ENCODE results near the gene ATP6V1C2.

Gene ATP6V1C2

GRCh38 chr2:10732924-10733565, 11.6 kb downstream of the ATP6V1C2 start:
- DNase-seq, result no peak

DNA sequence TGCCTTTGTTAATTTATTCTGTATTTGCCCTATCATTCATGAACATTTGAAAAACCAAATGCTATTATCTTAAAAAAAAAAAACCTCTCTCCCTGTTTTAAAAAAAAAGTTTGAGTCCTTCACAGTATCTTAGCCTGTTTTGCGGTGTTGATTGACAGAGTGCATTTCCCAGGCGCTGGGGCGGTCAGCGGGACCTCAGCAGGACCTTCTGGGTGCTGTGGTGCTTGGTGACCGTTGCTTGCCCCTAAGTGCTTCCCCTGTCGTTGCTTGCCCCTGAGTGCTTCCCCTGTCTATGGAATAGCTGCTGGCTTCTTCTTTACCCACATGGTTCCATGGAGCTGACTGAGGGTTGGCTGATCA, 12.1 kb downstream of the ATP6V1C2 start:
- DNase-seq, result no peak

DNA sequence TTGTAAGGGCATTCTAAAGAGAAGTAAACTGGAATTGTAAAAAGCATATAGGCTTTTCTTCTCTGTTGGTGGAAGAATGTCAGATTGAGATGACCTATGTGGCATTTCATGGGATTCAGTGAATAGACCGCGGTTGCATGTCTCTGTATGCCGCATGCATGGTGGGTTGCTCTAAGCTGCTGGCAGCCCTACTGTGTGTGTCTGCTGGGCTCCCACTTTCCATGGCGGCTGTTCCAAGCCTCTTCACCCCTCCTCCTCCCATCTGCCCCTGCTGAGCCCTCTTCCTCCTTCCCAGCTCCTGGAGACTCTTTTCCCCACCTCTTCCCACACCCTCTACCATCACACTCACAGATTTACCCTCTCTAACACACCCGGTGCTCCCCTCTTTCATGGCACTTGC, 12.6 kb downstream of the ATP6V1C2 start:
- DNase-seq, result no peak

DNA sequence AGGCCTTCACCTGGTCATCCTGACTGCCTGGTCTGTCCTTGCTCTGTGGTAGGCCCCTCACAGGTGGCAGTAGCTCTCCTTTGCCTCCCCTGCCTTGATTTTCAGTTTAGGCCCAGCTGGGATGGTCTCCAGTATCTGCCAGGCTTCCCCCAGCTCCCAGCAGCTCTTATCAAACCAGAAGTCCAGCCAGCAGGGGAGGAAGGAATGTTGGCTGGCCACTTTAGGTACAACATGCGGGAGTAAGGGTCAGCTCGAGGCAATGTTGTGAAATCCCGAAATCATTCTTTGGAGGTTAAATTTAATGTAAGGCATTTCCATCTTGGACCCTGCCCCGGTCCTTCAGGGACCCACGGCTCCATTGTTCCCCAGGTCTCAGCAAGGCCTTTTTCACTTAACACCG, 16.8 kb downstream of the ATP6V1C2 start:
- no peak for DNase-seq

GRCh38 chr2:10740226-10740625, 18.8 kb downstream of the ATP6V1C2 start:
- no peak for DNase-seq

DNA sequence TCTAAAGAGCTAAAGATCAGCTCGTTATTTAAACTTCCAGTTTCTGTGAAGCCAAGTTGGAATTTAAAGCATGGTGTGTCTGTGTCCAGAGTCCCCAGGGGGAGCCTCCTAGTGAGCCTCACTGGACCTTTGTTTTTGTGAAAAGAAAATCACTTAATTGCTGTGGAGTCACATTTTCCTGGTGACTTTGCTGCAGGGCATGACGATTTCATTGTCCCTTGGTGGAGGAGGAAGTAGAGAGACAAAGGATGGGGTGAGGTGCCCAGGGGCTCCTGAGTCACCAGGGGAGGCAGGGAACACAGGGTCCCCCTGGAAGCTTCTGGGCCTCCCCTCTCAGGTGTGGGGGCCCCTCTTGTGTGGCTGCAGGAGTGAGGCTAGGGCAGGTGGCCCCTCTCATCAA, 19.7 kb downstream of the ATP6V1C2 start:
- DNase-seq, result no peak

DNA sequence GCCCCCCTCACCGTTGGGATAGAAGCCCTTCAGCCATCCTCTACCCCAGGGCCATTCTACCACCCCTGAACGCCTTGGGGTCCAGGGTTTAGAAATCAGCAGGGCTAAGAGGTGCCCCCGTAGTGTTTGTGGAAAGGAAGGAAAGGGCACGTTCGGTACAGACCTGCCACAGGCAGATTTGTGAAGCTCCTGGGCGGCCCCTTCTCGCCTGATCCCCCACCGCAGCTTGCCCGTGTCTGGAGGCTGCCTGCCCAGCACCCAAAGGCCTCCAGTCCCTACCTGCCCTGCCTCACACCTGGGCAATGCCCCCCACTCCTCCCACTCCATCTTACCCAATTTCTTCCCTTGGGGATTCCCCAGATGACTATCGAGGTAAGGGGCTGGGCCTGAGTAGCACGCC, 21.2 kb downstream of the ATP6V1C2 start:
- no peak for DNase-seq

DNA sequence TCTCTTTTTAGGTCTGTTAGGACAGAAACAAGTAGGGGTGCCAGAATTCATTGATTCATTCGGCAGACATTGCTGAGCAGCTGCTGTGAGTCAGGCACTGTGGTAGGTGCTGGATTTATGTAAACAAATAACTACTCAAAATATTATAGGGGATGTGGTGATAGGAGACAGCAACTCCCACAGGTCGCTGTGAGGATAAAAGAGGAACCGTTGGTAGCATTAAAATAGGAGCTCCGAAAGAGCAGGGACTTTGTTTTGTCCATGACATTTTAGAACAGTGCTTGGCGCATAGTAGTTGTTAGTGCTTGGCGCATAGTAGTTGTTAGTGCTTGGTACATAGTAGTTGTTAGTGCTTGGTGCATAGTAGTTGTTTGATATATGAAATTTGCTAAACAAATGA, 29.2 kb downstream of the ATP6V1C2 start:
- no peak for DNase-seq

GRCh38 chr2:10752236-10752635, 30.8 kb downstream of the ATP6V1C2 start:
- DNase-seq, result no peak

DNA sequence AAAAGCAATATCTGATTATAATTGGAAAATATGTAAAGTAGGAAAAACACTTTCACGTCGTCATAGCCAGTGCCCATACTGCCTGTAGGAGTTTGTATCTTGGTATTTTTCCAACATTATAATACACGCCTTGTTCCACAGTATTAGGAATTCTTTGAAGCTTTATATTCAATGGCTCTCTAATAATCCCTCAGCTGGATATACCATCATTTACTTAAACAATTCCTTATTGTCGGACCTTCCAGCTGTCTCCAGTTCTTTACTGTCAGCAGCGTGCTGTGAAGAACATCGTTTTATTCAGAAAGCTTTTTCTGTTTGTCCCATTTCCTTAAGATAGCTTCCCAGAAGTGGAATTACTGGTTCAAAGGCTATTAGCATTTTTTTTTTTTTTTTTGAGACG, 31.7 kb downstream of the ATP6V1C2 start:
- DNase-seq, result no peak

- DNase-seq, result no peak
Observed at GRCh38 chr2:10753876-10754275, 32.4 kb downstream of the ATP6V1C2 start.

GRCh38 chr2:10755621-10756020, 34.2 kb downstream of the ATP6V1C2 start:
- no peak for DNase-seq

DNA sequence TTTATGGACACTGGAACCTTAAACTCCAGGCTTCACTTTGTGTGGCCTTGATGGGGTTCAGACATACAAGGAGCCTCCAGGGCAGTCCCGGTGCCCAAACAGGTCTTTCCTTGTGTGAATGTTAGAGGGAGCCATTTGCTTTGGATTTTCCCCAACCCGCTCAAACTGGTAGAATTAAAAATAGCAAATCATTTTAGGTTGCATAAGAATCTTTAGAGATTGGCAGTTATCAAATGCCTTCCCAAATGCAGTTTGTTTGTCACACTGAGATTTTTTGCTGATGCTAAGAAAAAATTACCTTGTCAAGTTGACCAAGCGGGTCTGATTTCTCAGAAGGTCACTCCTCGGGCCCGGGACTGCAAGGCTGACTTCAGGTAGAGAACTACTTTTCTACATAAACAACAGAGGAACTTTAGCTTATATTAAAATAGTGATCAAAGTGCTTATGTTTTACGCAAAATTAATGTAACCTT, 36.4 kb downstream of the ATP6V1C2 start:
- no peak for DNase-seq

DNA sequence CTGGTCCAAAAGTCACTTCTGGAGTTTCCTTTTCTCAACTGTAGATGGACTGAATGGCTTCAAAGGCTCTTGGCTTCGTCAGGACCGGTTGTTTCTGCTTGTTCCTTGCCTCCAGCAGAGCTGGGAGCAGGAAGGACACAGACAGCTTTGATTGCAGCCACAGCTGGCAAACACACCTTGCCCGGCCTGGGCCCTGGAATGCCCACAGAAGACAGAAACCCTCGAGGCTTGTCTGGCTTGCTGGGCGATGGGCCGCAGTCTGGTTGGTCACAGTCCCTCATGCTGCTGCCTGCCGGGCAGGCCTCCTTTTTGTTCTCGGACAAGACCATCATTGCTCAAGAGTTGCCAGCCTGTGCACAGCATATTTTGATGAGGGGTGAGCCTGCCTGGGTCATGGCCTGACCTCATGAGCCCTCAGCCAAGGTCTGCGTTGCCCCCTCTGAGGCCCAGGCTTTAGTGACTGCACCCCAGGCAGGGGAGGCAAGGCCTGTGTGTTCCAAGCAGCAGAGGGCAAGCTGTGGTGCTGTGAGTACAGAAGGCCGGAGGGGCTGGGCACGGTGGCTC, 37.8 kb downstream of the ATP6V1C2 start:
- DNase-seq, result no peak

- DNase-seq, result no peak
Observed at GRCh38 chr2:10760794-10761504, 39.5 kb downstream of the ATP6V1C2 start.

- no peak for DNase-seq
Observed at GRCh38 chr2:10761591-10761990, 40.2 kb downstream of the ATP6V1C2 start.

- no peak for DNase-seq
Observed at GRCh38 chr2:10762651-10763460, 41.4 kb downstream of the ATP6V1C2 start.

GRCh38 chr2:10763461-10763800, 42.0 kb downstream of the ATP6V1C2 start:
- DNase-seq, result no peak

DNA sequence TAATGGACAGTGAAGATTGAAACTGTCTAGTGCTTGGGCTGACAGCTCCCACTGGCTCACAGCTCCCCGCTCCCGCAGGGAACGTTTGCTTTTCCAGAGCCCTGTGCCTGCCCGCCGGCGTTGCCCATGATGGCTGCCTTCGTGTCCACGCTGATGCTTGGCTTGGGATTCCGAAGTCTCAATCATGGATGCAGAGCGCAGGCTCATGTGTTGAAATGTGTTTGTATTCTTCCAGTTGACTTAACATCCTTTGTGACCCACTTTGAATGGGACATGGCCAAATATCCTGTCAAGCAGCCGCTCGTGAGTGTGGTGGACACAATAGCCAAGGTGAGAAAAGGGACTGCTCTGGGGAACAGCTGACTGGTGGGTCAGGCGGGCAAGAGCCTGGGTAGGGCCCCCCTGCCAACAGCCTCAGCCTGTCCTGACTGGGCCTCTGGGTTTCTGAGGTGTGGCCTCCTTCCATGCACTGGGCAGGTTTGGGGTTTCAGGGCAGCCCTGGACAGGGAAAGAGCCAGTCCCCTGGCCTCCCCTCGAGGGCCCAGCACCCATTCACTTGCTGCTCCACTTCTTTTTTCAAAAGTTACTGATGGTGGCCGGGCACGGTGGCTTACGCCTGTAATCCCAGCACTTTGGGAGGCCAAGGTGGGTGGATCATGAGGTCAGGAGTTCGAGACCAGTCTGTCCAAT, 42.8 kb downstream of the ATP6V1C2 start:
- no peak for DNase-seq

DNA sequence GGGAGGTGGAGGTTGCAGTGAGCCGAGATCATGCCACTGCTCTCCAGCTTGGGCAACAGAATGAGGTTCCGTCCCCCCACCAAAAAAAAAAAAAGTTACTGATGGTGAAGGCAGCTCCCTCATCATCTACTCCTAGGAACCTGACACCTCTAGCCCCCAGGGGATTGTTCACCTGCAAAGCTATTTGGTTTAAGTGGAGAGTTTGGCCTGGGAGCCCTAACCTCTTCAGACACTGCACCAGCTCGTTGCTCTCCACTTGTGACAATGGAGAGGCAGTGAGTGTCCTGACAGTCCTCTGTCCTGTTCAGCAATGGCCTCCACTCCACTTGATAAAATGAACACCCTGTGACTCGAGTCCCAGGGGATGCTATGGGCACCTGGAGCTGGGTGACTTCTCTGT, 43.5 kb downstream of the ATP6V1C2 start:
- no peak for DNase-seq

DNA sequence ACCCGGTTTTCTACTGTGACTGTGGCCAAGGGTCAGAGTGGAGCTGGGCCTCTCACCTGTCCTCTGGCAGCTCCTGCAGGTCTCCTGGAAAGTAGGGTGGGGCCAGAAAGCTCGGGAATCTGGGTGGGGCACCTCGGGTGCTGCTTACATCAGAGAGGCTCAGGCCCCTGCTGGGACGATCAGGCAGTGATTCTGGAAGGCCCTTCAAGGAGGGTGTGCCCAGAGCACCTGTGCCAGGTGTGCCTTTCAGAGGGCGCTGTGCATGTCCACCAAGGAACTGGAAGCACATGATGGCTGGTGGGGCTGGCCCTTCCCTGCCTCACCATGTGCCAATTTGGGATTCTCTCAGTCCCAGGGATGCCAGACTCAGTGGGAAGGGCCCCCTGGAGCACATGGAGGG, 44.0 kb downstream of the ATP6V1C2 start:
- no peak for DNase-seq

GRCh38 chr2:10765914-10766313, 44.5 kb downstream of the ATP6V1C2 start:
- DNase-seq, result no peak

GRCh38 chr2:10768063-10768507, 46.7 kb downstream of the ATP6V1C2 start:
- no peak for DNase-seq

Measured in CD4-positive, alpha-beta T cell treated with Interleukin-21 for 1 hour (primary cell).